IMR-90 (cell line): ENCODE data around the gene CREB5. TPM values are rescaled to one million over a fixed set of nuclear protein-coding genes. Genes with fewer than 3 reads are reported as not detected.

ENCODE experiments used
- ATAC-seq: fragments of 200-7000 bp; cut with Tn5 transposase; 2 replicates; pipeline ENCODE4 v1.9.1; 2020; ENCODE audit warnings: low read depth, mild to moderate bottlenecking, moderate library complexity
- BruUV-seq: library from RNA; stranded (reverse); fragments of 400-500 nt; replicated peaks from 2 replicates; lab custom pipeline; 2021; lab: Mats Ljungman, UMichigan
- CTCF ChIA-PET: fragments of 300-600 bp; formaldehyde crosslinking; extraction: SDS; loops from one replicate; lab custom pipeline; 2021; ENCODE audit warnings: antibody characterized with exemption; lab: Yijun Ruan, JAX
- POLR2A ChIA-PET: fragments of 300-600 bp; sonication (Branson Sonifier 250); formaldehyde crosslinking; loops from one replicate; lab custom pipeline; 2022; ENCODE audit warnings: antibody characterized with exemption; ENCODE audit not compliant: unreplicated experiment; lab: Charles Lee
- DNase-seq: peaks from one replicate; pipeline ENCODE4 v3.0.0; 2013
- H2AFZ ChIP-seq: replicated peaks from 2 replicates; pipeline ENCODE3; 2013; ENCODE audit warnings: low read length, mild to moderate bottlenecking; ENCODE audit not compliant: poor library complexity
- H2AK5ac ChIP-seq: 2 replicates; pipeline ENCODE4 v1.6.1; 2013; ENCODE audit warnings: low read depth, low read length, inconsistent platforms
- H2AK9ac ChIP-seq: replicated peaks from 2 replicates; pipeline ENCODE3; 2013; ENCODE audit warnings: mild to moderate bottlenecking, low read depth, low read length, moderate library complexity; ENCODE audit not compliant: poor library complexity
- H2BK120ac ChIP-seq: 2 replicates; pipeline ENCODE4 v1.6.1; 2013; ENCODE audit warnings: low read depth, low read length, inconsistent platforms
- H2BK15ac ChIP-seq: 3 replicates; pipeline ENCODE4 v1.6.1; 2013; ENCODE audit warnings: low read depth, low read length, inconsistent platforms
- H2BK20ac ChIP-seq: 2 replicates; pipeline ENCODE4 v1.6.1; 2013; ENCODE audit warnings: low read depth, mild to moderate bottlenecking, inconsistent platforms, low read length, moderate library complexity
- H2BK5ac ChIP-seq: 2 replicates; pipeline ENCODE4 v1.6.1; 2013; ENCODE audit warnings: mild to moderate bottlenecking, low read depth, low read length, inconsistent platforms; ENCODE audit not compliant: poor library complexity, severe bottlenecking
- H3K14ac ChIP-seq: replicated peaks from 2 replicates; pipeline ENCODE4 v1.6.1; 2013; ENCODE audit warnings: low read depth, low read length, inconsistent platforms
- H3K18ac ChIP-seq: 2 replicates; pipeline ENCODE4 v1.6.1; 2013; ENCODE audit warnings: low read depth, low read length, control low read depth
- H3K23ac ChIP-seq: 2 replicates; pipeline ENCODE4 v1.6.1; 2013; ENCODE audit warnings: low read depth, low read length, inconsistent platforms
- H3K27ac ChIP-seq: 2 replicates; pipeline ENCODE4 v1.5.1; 2013; ENCODE audit warnings: mild to moderate bottlenecking, control low read depth, low read length; ENCODE audit not compliant: insufficient read depth
- H3K27me3 ChIP-seq: 2 replicates; pipeline ENCODE4 v1.6.1; 2013; ENCODE audit warnings: low read length; ENCODE audit not compliant: control insufficient read depth, insufficient read depth
- H3K36me3 ChIP-seq: 2 replicates; pipeline ENCODE4 v1.6.1; 2013; ENCODE audit warnings: low read length, mixed read lengths; ENCODE audit not compliant: control insufficient read depth, insufficient read depth
- H3K4ac ChIP-seq: 2 replicates; pipeline ENCODE4 v1.6.1; 2013; ENCODE audit warnings: low read depth, low read length, inconsistent platforms
- H3K4me1 ChIP-seq: 2 replicates; pipeline ENCODE4 v1.6.1; 2013; ENCODE audit warnings: low read length, mixed read lengths; ENCODE audit not compliant: control insufficient read depth, insufficient read depth
- H3K4me2 ChIP-seq: 2 replicates; pipeline ENCODE4 v1.6.1; 2013; ENCODE audit warnings: low read depth, mild to moderate bottlenecking, control low read depth, low read length, moderate library complexity
- H3K4me3 ChIP-seq: 2 replicates; pipeline ENCODE4 v1.5.1; 2013; ENCODE audit warnings: low read depth, mild to moderate bottlenecking, control low read depth, low read length, moderate library complexity; ENCODE audit not compliant: insufficient read depth
- H3K56ac ChIP-seq: 2 replicates; pipeline ENCODE4 v1.6.1; 2013; ENCODE audit warnings: low read length, inconsistent platforms; ENCODE audit not compliant: insufficient read depth; ENCODE audit errors: extremely low read depth
- H3K79me1 ChIP-seq, 2 experiments: 2 replicates each; pipeline ENCODE4 v1.6.1; 2013; ENCODE audit warnings: low read length in 2 of 2, inconsistent platforms in 1 of 2, low read depth in 1 of 2
- H3K9ac ChIP-seq: 2 replicates; pipeline ENCODE4 v1.6.1; 2013; ENCODE audit warnings: low read depth, low read length, control low read depth
- H3K9me1 ChIP-seq: 2 replicates; pipeline ENCODE4 v1.6.1; 2013; ENCODE audit warnings: low read length, inconsistent platforms; ENCODE audit not compliant: insufficient read depth
- H3K9me3 ChIP-seq: 2 replicates; pipeline ENCODE4 v1.6.1; 2013; ENCODE audit warnings: low read length; ENCODE audit not compliant: control insufficient read depth, insufficient read depth
- H4K20me1 ChIP-seq: 2 replicates; pipeline ENCODE4 v1.6.1; 2013; ENCODE audit warnings: low read length, inconsistent platforms; ENCODE audit not compliant: insufficient read depth
- H4K5ac ChIP-seq: 2 replicates; pipeline ENCODE4 v1.6.1; 2013; ENCODE audit warnings: mild to moderate bottlenecking, low read depth, low read length, control low read depth
- H4K8ac ChIP-seq, 2 experiments: 2 replicates each; pipeline ENCODE4 v1.6.1; 2013; ENCODE audit warnings: low read depth in 2 of 2, low read length in 2 of 2, control low read depth in 1 of 2, inconsistent platforms in 1 of 2
- H4K91ac ChIP-seq: 2 replicates; pipeline ENCODE4 v1.6.1; 2013; ENCODE audit warnings: low read depth, low read length, inconsistent platforms; ENCODE audit not compliant: insufficient read depth
- BHLHE40 ChIP-seq: fragments of 150-350 bp; IDR thresholded peaks from 2 replicates; pipeline ENCODE4 v1.6.1; 2016; ENCODE audit warnings: mild to moderate bottlenecking, low read depth, low read length
- CEBPB ChIP-seq: IDR thresholded peaks from 2 replicates; pipeline ENCODE4 v1.6.1; 2012; ENCODE audit warnings: low read depth, low read length, improper control_type of control experiment
- CHD1 ChIP-seq: IDR thresholded peaks from 2 replicates; pipeline ENCODE4 v1.6.1; 2012; ENCODE audit warnings: low read depth, low read length, improper control_type of control experiment
- FOS ChIP-seq: fragments of 150-350 bp; IDR thresholded peaks from 2 replicates; pipeline ENCODE4 v1.6.1; 2016; ENCODE audit warnings: low read depth, low read length
- MAFK ChIP-seq: IDR thresholded peaks from 2 replicates; pipeline ENCODE4 v1.6.1; 2012; ENCODE audit warnings: low read depth, low read length, improper control_type of control experiment
- MAZ ChIP-seq: IDR thresholded peaks from 2 replicates; pipeline ENCODE4 v1.6.1; 2012; ENCODE audit warnings: low read depth, mild to moderate bottlenecking, low read length, improper control_type of control experiment, moderate library complexity, borderline replicate concordance
- MXI1 ChIP-seq: IDR thresholded peaks from 2 replicates; pipeline ENCODE4 v1.6.1; 2012; ENCODE audit warnings: low read depth, mild to moderate bottlenecking, low read length, moderate library complexity, borderline replicate concordance
- NFE2L2 ChIP-seq: fragments of 150-350 bp; IDR thresholded peaks from 2 replicates; pipeline ENCODE4 v1.6.1; 2016; ENCODE audit warnings: low read depth, mild to moderate bottlenecking, low read length
- POLR2A ChIP-seq: IDR thresholded peaks from 2 replicates; pipeline ENCODE4 v1.6.1; 2012; ENCODE audit warnings: mild to moderate bottlenecking, low read depth, low read length
- RAD21 ChIP-seq: IDR thresholded peaks from 2 replicates; pipeline ENCODE4 v1.6.1; 2012; ENCODE audit warnings: low read length, improper control_type of control experiment
- RCOR1 ChIP-seq: IDR thresholded peaks from 2 replicates; pipeline ENCODE4 v1.6.1; 2012; ENCODE audit warnings: mild to moderate bottlenecking, low read length, improper control_type of control experiment; ENCODE audit not compliant: insufficient replicate concordance
- RFX5 ChIP-seq: IDR thresholded peaks from 2 replicates; pipeline ENCODE4 v1.8.0; 2012; ENCODE audit warnings: low read depth, mild to moderate bottlenecking, low read length, moderate library complexity
- SMC3 ChIP-seq: fragments of 150-350 bp; IDR thresholded peaks from 2 replicates; pipeline ENCODE4 v1.6.1; 2016; ENCODE audit warnings: low read depth, mild to moderate bottlenecking, antibody characterized with exemption, low read length, moderate library complexity
- WGBS, 2 experiments: methylation state at CpG; one replicate each; pipeline versions ENCODE4 v1.1.5 to v1.1.7; 2013; ENCODE audit warnings: missing lambda C conversion rate in 2 of 2; ENCODE audit not compliant: insufficient read length in 1 of 2; ENCODE audit errors: extremely low coverage in 2 of 2; 5-methylcytosine and 5-hydroxymethylcytosine counted together
- dilution Hi-C: fragments of 300-500 bp; cut with HindIII; formaldehyde crosslinking; loops from one replicate; pipeline ENCODE4 v1.14.3; 2018; ENCODE audit warnings: low sequenced_read_pairs; ENCODE audit not compliant: unreplicated experiment
- in situ Hi-C: fragments of 300-500 bp; cut with MboI; formaldehyde crosslinking; loops from 3 replicates; pipeline ENCODE4 v1.14.3; 2019; ENCODE audit warnings: low sequenced_read_pairs, inconsistent platforms, mixed read lengths
- intact Hi-C: fragments of 100-400 bp; cut with micrococcal nuclease; formaldehyde crosslinking; loops from 2 replicates; pipeline ENCODE4 v1.10.0; 2022
- polyA plus RNA-seq, 3 experiments: library from polyadenylated mRNA; depleted of rRNA; stranded (reverse); fragments of >200 nt; gene quantifications; 2 replicates each; pipeline ENCODE4 v1.2.3, GENCODE V29; 2012; ENCODE audit warnings: low replicate concordance in 1 of 3
- total RNA-seq: library from RNA; depleted of rRNA; stranded (reverse); fragments of >200 nt; gene quantifications from 2 replicates; pipeline ENCODE4 v1.2.3, GENCODE V29; 2012
- TF ChIP-seq, protein P1 (sequence below): fragments of 150-350 bp; IDR thresholded peaks from 2 replicates; pipeline ENCODE4 v1.6.1; 2017; ENCODE audit warnings: mild to moderate bottlenecking, antibody characterized with exemption, low read length, low read depth
- TF ChIP-seq, protein P2 (sequence below): conservative IDR thresholded peaks from 2 replicates; pipeline ENCODE4 v1.5.1; 2012; ENCODE audit warnings: mild to moderate bottlenecking, low read depth, low read length, improper control_type of control experiment
- TF ChIP-seq, protein P3 (sequence below): fragments of 150-350 bp; IDR thresholded peaks from 2 replicates; pipeline ENCODE4 v1.6.1; 2016; ENCODE audit warnings: low read depth, mild to moderate bottlenecking, low read length, moderate library complexity, borderline replicate concordance

Gene CREB5
- total and polyA plus RNA-seq, 2 of the 4 experiments (the other 2 are of a cell fraction) = 7.3 to 13.1 TPM

DNA sequence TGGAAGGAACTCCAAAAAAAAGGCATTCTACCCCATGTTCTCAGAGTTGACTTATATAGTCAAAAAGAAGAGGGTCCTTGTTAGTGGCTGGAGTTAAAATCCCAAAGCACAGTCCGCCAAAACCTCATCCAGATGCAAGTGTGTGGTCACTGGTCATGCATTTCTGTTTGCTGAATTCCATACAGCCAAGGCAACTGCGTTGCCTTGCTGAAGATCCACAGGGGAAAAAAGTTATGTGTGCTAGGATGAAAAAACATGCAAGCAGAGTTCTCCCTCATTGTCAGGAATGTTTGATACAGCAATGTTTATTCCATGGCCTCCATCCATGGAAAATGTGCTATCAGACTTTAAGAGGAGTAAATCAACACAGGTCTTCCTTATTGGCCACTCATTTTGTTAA is 213.1 kb downstream of the CREB5 start:
- Histone ChIP-seq H3K4me3 (no peak overlapping the region), H3K9me3 (no peaks in the 10 kb centered on the region), H3K27ac (no peak overlapping the region), H3K9ac (no peak overlapping the region), H3K9me1 (no peaks in the 10 kb centered on the region; the same call in 1 of the 2 replicates), H3K27me3 (no peaks in the 10 kb centered on the region), H4K5ac (no peak overlapping the region), H3K79me1 (no peaks in the 10 kb centered on the region), H3K36me3 (no peaks in the 10 kb centered on the region), H2AFZ (no peak overlapping the region), H3K18ac (no peak overlapping the region), H3K14ac (no peak overlapping the region), H3K4ac (no peak overlapping the region), H2AK5ac (no peak overlapping the region), H2BK5ac (no peak overlapping the region), H2BK120ac (no peak overlapping the region), H3K4me1 (peaks cover 6% of the 10 kb centered on the region), H3K23ac (no peak overlapping the region), H2BK20ac (no peak overlapping the region), H3K4me2 (no peak overlapping the region), H2BK15ac (no peak overlapping the region), H4K20me1 (no peaks in the 10 kb centered on the region), H4K8ac (no peak overlapping the region), H2AK9ac (no peak overlapping the region), H3K56ac (no peak overlapping the region), H4K91ac (no peak overlapping the region)
- intact Hi-C loops (loop anchor here (5.0 kb wide), 2 partner anchors 213 to 232 kb away; partner anchors contain the start of gene CREB5), in situ Hi-C loops (no loop called here), dilution Hi-C loops (no loop called here)
- TF ChIP-seq RCOR1 (no peak), MAFK (no peak), NFE2L2 (no peak), RFX5 (no peak), CHD1 (no peak), RAD21 (no peak), POLR2A (no peak), FOS (no peak), BHLHE40 (no peak), MXI1 (no peak), MAZ (no peak), CEBPB (no peak), SMC3 (no peak)
- TF ChIP-seq, protein P1, sequence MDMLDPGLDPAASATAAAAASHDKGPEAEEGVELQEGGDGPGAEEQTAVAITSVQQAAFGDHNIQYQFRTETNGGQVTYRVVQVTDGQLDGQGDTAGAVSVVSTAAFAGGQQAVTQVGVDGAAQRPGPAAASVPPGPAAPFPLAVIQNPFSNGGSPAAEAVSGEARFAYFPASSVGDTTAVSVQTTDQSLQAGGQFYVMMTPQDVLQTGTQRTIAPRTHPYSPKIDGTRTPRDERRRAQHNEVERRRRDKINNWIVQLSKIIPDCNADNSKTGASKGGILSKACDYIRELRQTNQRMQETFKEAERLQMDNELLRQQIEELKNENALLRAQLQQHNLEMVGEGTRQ = no peak
- TF ChIP-seq, protein P2, sequence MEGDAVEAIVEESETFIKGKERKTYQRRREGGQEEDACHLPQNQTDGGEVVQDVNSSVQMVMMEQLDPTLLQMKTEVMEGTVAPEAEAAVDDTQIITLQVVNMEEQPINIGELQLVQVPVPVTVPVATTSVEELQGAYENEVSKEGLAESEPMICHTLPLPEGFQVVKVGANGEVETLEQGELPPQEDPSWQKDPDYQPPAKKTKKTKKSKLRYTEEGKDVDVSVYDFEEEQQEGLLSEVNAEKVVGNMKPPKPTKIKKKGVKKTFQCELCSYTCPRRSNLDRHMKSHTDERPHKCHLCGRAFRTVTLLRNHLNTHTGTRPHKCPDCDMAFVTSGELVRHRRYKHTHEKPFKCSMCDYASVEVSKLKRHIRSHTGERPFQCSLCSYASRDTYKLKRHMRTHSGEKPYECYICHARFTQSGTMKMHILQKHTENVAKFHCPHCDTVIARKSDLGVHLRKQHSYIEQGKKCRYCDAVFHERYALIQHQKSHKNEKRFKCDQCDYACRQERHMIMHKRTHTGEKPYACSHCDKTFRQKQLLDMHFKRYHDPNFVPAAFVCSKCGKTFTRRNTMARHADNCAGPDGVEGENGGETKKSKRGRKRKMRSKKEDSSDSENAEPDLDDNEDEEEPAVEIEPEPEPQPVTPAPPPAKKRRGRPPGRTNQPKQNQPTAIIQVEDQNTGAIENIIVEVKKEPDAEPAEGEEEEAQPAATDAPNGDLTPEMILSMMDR = no peak
- TF ChIP-seq, protein P3, sequence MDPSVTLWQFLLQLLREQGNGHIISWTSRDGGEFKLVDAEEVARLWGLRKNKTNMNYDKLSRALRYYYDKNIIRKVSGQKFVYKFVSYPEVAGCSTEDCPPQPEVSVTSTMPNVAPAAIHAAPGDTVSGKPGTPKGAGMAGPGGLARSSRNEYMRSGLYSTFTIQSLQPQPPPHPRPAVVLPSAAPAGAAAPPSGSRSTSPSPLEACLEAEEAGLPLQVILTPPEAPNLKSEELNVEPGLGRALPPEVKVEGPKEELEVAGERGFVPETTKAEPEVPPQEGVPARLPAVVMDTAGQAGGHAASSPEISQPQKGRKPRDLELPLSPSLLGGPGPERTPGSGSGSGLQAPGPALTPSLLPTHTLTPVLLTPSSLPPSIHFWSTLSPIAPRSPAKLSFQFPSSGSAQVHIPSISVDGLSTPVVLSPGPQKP = no peak
- DNase-seq (peak; percentile 15), ATAC-seq (no peak)
- WGBS, 2 experiments = 80% methylated on average over 1 of the region's 2 CpGs; no CpG with 5 or more reads in 1 of the 2 experiments
- CTCF ChIA-PET = no interaction called here
- BruUV-seq = no TSS peak
- POLR2A ChIA-PET = no interaction called here
